Fibroblast of mammary gland (primary cell): ENCODE results near the gene CCDC61.

Experiments used
- DNase-seq: peaks from one replicate; pipeline ENCODE4 v3.0.0-alpha.2; 2010; ENCODE audit warnings: low read depth
- H3K4me3 ChIP-seq: 2 replicates; pipeline ENCODE4 v1.5.1; 2011; ENCODE audit warnings: low read depth, mild to moderate bottlenecking, low read length, moderate library complexity; ENCODE audit not compliant: control insufficient read depth
- TF ChIP-seq, protein P1 (sequence below): conservative IDR thresholded peaks from 2 replicates; pipeline ENCODE4 v1.5.1; 2011; ENCODE audit warnings: low read depth, low read length, inconsistent platforms; ENCODE audit not compliant: control insufficient read depth, insufficient read depth

Gene CCDC61

DNA sequence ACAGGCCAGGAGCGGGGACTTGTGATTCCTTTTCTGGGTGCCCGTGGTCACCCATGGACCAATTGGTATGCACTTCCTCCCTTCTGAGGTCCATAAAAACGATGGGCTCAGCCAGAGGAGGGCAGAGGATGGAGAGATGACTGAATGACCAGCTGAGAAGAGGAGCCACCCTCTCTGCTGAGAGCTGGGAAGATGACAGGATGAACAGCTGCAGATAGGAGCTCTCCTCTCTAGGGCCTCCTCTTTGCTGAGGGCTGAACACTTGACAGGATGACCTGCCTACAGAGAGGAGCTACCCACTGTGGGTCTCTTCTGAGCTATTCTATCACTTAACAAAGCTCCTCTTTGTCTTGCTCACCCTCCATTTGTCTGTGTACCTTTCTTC, 41.5 kb downstream of the CCDC61 start:
- no peak for DNase-seq
- H3K4me3 ChIP-seq, result no peak overlapping the region
- TF ChIP-seq, protein P1, sequence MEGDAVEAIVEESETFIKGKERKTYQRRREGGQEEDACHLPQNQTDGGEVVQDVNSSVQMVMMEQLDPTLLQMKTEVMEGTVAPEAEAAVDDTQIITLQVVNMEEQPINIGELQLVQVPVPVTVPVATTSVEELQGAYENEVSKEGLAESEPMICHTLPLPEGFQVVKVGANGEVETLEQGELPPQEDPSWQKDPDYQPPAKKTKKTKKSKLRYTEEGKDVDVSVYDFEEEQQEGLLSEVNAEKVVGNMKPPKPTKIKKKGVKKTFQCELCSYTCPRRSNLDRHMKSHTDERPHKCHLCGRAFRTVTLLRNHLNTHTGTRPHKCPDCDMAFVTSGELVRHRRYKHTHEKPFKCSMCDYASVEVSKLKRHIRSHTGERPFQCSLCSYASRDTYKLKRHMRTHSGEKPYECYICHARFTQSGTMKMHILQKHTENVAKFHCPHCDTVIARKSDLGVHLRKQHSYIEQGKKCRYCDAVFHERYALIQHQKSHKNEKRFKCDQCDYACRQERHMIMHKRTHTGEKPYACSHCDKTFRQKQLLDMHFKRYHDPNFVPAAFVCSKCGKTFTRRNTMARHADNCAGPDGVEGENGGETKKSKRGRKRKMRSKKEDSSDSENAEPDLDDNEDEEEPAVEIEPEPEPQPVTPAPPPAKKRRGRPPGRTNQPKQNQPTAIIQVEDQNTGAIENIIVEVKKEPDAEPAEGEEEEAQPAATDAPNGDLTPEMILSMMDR, result no peak

DNA sequence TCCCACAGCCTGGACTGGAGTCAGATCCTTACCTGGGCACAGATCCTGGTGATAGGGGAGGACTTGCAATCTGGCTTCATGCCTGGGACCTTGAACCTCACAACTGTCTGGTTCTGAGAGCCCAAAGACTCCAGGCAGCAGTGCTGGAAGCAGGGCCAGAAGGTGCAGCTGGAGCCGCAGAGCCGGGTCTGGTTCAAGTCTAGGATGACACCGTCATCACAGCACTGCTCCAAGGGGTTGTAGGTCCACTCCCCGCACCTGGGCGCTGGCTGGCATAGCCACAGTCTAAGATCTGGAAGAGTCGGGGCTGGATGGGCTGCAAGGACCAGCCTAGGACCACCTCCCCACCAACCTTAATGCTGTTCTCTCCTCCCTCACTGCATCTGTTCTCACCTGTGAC, 44.9 kb downstream of the CCDC61 start:
- TF ChIP-seq, protein P1, result no peak
- no peak overlapping the region for H3K4me3 ChIP-seq
- no peak for DNase-seq

DNA sequence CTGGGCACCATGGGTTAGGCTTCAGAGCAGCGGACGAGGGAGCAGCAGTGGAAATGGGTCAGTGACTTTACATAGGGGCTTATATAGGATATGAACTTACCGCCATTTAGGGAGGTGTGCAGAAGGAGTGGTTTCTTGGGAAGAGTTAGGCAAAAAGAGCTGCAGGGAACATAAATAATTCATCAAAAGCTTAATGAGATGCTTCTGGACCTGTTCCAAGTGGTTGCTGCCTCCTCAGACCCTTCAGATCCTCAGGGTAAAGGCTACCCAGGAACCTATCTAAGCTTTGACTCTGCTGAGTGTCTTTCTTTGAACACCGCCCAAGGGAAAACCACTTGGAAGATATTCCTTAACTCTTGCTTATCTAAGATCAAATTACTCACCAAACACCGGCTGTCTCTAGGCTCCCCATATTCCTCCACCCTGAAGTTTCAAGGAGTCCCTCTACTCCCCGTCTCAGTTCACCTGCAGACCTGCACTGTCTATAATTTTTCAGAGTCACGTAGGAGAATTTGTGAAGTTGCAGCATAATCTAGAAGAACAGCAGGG, 45.8 kb downstream of the CCDC61 start, which contains the start of gene IGFL4:
IGFL4 (minus strand) TSS at position 51 of the 549 bp plus-strand sequence; CDS start at position 11, 40 bp downstream.
- H3K4me3 ChIP-seq, result no peak within 1 kb of the TSS
- TF ChIP-seq, protein P1, result no peak
- DNase-seq, result no peak

DNA sequence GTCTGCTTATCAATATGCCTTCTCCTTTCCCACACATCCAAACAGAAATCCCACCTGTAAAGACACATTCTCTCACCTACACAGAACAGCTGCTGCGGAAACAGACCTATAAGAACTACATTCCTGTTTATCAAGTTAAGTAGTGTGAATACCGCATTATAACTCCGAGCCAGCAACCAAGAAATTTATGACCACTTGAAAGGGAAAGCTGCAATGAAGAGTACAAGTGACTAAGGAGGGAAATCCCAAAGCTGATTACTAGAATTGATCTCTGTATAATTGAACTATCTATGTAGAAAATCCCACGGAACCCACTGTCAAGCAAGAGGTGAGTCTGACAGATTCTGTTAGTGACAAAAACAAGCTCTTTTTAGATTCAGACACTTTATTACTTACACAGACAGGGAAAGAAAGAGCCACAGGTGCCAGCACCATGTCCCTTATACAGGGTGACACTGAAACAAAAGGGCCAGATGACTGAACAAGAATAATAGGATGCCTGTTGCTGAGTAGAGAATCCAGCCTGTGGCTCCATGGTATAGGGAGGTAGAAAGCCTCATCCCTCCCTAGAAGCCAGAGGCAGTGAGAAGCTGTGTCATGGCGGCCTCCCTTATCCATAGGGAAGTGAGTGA, 47.1 kb downstream of the CCDC61 start:
- no peak for DNase-seq
- TF ChIP-seq, protein P1, result no peak
- H3K4me3 ChIP-seq, result no peak overlapping the region

DNA sequence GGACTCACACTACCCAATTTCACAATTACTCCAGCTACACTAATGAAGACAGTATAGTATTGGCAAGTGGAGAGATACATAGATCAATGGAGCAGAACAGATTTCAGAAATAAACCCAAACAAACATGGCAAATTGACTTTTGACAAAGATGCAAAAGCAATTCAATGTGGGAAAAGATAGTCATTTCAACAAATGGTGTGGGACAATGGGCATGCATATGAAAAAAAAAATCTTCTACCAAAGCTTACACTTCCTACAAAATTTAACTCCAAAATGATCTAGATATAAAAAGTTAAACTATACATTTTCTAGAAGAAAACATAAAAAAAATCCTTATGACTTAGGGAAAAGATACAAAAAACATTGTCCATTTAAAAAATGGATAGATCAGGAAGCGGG, 48.3 kb downstream of the CCDC61 start:
- TF ChIP-seq, protein P1, result no peak
- no peak for DNase-seq
- H3K4me3 ChIP-seq, result no peak overlapping the region

DNA sequence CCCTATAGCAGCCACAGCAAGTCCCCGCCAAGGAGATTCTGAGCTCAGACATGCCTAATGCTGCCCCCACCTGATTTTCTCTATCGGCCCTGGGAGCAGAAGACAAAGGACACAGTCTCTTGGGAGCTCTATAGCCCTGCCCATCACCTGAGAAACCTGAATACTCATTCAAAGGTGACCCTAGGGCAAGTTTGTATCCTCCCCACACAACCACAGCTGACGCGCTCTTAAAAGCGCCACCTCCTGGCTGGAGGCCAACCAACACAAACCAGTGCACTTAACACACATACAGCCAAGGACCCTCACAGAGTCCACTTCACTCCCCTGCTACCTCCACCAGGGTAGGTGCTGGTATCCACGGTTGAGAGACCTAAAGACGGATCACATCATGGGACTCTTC, 54.3 kb downstream of the CCDC61 start:
- H3K4me3 ChIP-seq, result no peak overlapping the region
- no peak for DNase-seq
- TF ChIP-seq, protein P1, result no peak
